ENCODE data around the gene CCDC77.

The CCDC77 gene

GRCh38 chr12:459430-460258, 58.2 kb downstream of the CCDC77 start, which contains the start of gene B4GALNT3:
Gene B4GALNT3, plus strand, starts transcription at chr12:459939. Its CDS starts 438 bp downstream, at chr12:460377.
- no peak for DNase-seq (ENCODE audit: low read depth, low spot score)
- peak within 1 kb of the TSS; percentile 75 for H3K4me3 ChIP-seq
- TF ChIP-seq EZH2 (IDR thresholded peaks at IDR 0.05) (no peak), POLR2AphosphoS5 (IDR thresholded peaks at IDR 0.05; ENCODE audit: borderline replicate concordance, low read depth, low read length) (no peak), FOXP2 (optimal IDR thresholded peaks at IDR 0.05; ENCODE audit: control extremely low read depth, extremely low read length, insufficient read depth) (no peak)
- no peak within 1 kb of the TSS for H3K27ac ChIP-seq
- H3K9me3 ChIP-seq (ENCODE audit: low read depth, low read length): no peaks in the 10 kb centered on the region
- H3K9ac ChIP-seq (ENCODE audit: insufficient read length): no peak within 1 kb of the TSS
- no peaks in the 10 kb centered on the region for H3K36me3 ChIP-seq (ENCODE audit: insufficient read depth, low read length)

GRCh38 chr12:460261-461230, 59.1 kb downstream of the CCDC77 start:
- no peak overlapping the region for H3K27ac ChIP-seq

GRCh38 chr12:461425-461824, 60.0 kb downstream of the CCDC77 start:
- no peak for DNase-seq (ENCODE audit: low read depth, low spot score)
- no peak overlapping the region for H3K4me3 ChIP-seq
- no peaks in the 10 kb centered on the region for H3K9me3 ChIP-seq (ENCODE audit: low read depth, low read length)
- no peak overlapping the region for H3K27ac ChIP-seq
- TF ChIP-seq EZH2 (IDR thresholded peaks at IDR 0.05): no peak
- no peak for TF ChIP-seq FOXP2 (optimal IDR thresholded peaks at IDR 0.05; ENCODE audit: control extremely low read depth, extremely low read length, insufficient read depth)
- no peak for TF ChIP-seq POLR2AphosphoS5 (IDR thresholded peaks at IDR 0.05; ENCODE audit: borderline replicate concordance, low read depth, low read length)
- H3K9ac ChIP-seq (ENCODE audit: insufficient read length): no peak overlapping the region
- H3K36me3 ChIP-seq (ENCODE audit: insufficient read depth, low read length): no peaks in the 10 kb centered on the region

More at GRCh38 chr12:460261-461230, 59.1 kb downstream of the CCDC77 start:
- Histone ChIP-seq H3K4me3 (peak overlapping the region; percentile 75), H3K36me3 (ENCODE audit: insufficient read depth, low read length) (no peaks in the 10 kb centered on the region), H3K9me3 (ENCODE audit: low read depth, low read length) (no peaks in the 10 kb centered on the region), H3K9ac (ENCODE audit: insufficient read length) (no peak overlapping the region)
- TF ChIP-seq POLR2AphosphoS5 (IDR thresholded peaks at IDR 0.05; ENCODE audit: borderline replicate concordance, low read depth, low read length) (no peak), FOXP2 (optimal IDR thresholded peaks at IDR 0.05; ENCODE audit: control extremely low read depth, extremely low read length, insufficient read depth) (no peak), EZH2 (IDR thresholded peaks at IDR 0.05) (no peak)
- DNase-seq (ENCODE audit: low read depth, low spot score): no peak

GRCh38 chr12:462936-463705, 61.7 kb downstream of the CCDC77 start:
- no peaks in the 10 kb centered on the region for H3K9me3 ChIP-seq (ENCODE audit: low read depth, low read length)
- no peak overlapping the region for H3K9ac ChIP-seq (ENCODE audit: insufficient read length)
- no peak overlapping the region for H3K4me3 ChIP-seq
- H3K27ac ChIP-seq: no peak overlapping the region
- no peaks in the 10 kb centered on the region for H3K36me3 ChIP-seq (ENCODE audit: insufficient read depth, low read length)
- DNase-seq (ENCODE audit: low read depth, low spot score): no peak
- TF ChIP-seq EZH2 (IDR thresholded peaks at IDR 0.05): no peak
- TF ChIP-seq POLR2AphosphoS5 (IDR thresholded peaks at IDR 0.05; ENCODE audit: borderline replicate concordance, low read depth, low read length): no peak
- no peak for TF ChIP-seq FOXP2 (optimal IDR thresholded peaks at IDR 0.05; ENCODE audit: control extremely low read depth, extremely low read length, insufficient read depth)

GRCh38 chr12:464484-465267, 63.2 kb downstream of the CCDC77 start:
- no peak for DNase-seq (ENCODE audit: low read depth, low spot score)
- no peak overlapping the region for H3K4me3 ChIP-seq
- no peak overlapping the region for H3K9ac ChIP-seq (ENCODE audit: insufficient read length)
- TF ChIP-seq EZH2 (IDR thresholded peaks at IDR 0.05) (no peak), POLR2AphosphoS5 (IDR thresholded peaks at IDR 0.05; ENCODE audit: borderline replicate concordance, low read depth, low read length) (no peak), FOXP2 (optimal IDR thresholded peaks at IDR 0.05; ENCODE audit: control extremely low read depth, extremely low read length, insufficient read depth) (no peak)
- H3K36me3 ChIP-seq (ENCODE audit: insufficient read depth, low read length): no peaks in the 10 kb centered on the region
- no peaks in the 10 kb centered on the region for H3K9me3 ChIP-seq (ENCODE audit: low read depth, low read length)
- H3K27ac ChIP-seq: no peak overlapping the region

- Histone ChIP-seq H3K36me3 (ENCODE audit: insufficient read depth, low read length) (no peaks in the 10 kb centered on the region), H3K4me3 (no peak overlapping the region), H3K27ac (no peak overlapping the region), H3K9ac (ENCODE audit: insufficient read length) (no peak overlapping the region), H3K9me3 (ENCODE audit: low read depth, low read length) (no peaks in the 10 kb centered on the region)
- DNase-seq (ENCODE audit: low read depth, low spot score): no peak
- TF ChIP-seq EZH2 (IDR thresholded peaks at IDR 0.05) (no peak), FOXP2 (optimal IDR thresholded peaks at IDR 0.05; ENCODE audit: control extremely low read depth, extremely low read length, insufficient read depth) (no peak), POLR2AphosphoS5 (IDR thresholded peaks at IDR 0.05; ENCODE audit: borderline replicate concordance, low read depth, low read length) (no peak)
These were observed 64.6 kb downstream of the CCDC77 start for GRCh38 chr12:466039-466438.

GRCh38 chr12:466762-467161, 65.3 kb downstream of the CCDC77 start:
- no peak overlapping the region for H3K4me3 ChIP-seq
- no peak overlapping the region for H3K27ac ChIP-seq
- H3K9ac ChIP-seq (ENCODE audit: insufficient read length): no peak overlapping the region
- no peaks in the 10 kb centered on the region for H3K9me3 ChIP-seq (ENCODE audit: low read depth, low read length)
- H3K36me3 ChIP-seq (ENCODE audit: insufficient read depth, low read length): no peaks in the 10 kb centered on the region
- TF ChIP-seq EZH2 (IDR thresholded peaks at IDR 0.05) (no peak), POLR2AphosphoS5 (IDR thresholded peaks at IDR 0.05; ENCODE audit: borderline replicate concordance, low read depth, low read length) (no peak), FOXP2 (optimal IDR thresholded peaks at IDR 0.05; ENCODE audit: control extremely low read depth, extremely low read length, insufficient read depth) (no peak)
- no peak for DNase-seq (ENCODE audit: low read depth, low spot score)
